Measurements from ENCODE around the gene IGFBP3. TPM values are rescaled to one million over a fixed set of nuclear protein-coding genes. Genes with fewer than 3 reads are reported as not detected.

IGFBP3 gene
- total RNA-seq, 1 donor from 2014 or later, result 22.0 TPM

DNA sequence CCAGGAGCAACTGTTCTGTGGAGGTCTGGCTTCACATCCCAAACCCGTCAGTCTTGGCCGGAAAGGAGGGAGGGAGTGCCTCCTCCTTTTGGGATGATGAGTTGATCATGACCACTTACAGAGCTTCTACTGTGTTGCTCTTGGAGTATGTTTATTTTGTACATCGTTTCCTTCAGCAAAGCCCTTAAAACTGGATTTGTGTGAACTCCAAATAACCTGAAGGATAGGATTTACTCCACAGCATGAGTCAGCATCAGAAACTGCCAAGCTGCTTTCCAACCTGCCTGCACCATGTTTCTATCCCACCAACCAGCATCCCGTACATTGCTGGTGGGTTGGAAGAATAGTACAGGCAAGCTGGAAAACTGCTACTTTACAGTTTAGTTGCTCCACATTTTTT, 51.6 kb downstream of the IGFBP3 start:
- Histone ChIP-seq H2AFZ (replicated peaks) (no peak overlapping the region), H3F3A (ENCODE audit: low read depth) (no peaks in the 10 kb centered on the region), H3K27ac (no peak overlapping the region), H3K4me2 (no peak overlapping the region), H3K9me3 (ENCODE audit: low read depth) (no peaks in the 10 kb centered on the region), H3K79me2 (ENCODE audit: low read depth) (no peaks in the 10 kb centered on the region), H3K9ac (no peak overlapping the region), H4K20me1 (ENCODE audit: low read depth) (no peaks in the 10 kb centered on the region), H3K4me3 (no peak overlapping the region), H3K27me3 (no peaks in the 10 kb centered on the region), H3K36me3 (no peaks in the 10 kb centered on the region), H3K4me1 (no peaks in the 10 kb centered on the region)
- no peak overlapping the region for H3K27ac Mint-ChIP-seq
- TF ChIP-seq EZH2phosphoT487 (IDR thresholded peaks at IDR 0.05) (no peak), EZH2 (IDR thresholded peaks at IDR 0.05) (no peak)
- TF ChIP-seq, protein P1, sequence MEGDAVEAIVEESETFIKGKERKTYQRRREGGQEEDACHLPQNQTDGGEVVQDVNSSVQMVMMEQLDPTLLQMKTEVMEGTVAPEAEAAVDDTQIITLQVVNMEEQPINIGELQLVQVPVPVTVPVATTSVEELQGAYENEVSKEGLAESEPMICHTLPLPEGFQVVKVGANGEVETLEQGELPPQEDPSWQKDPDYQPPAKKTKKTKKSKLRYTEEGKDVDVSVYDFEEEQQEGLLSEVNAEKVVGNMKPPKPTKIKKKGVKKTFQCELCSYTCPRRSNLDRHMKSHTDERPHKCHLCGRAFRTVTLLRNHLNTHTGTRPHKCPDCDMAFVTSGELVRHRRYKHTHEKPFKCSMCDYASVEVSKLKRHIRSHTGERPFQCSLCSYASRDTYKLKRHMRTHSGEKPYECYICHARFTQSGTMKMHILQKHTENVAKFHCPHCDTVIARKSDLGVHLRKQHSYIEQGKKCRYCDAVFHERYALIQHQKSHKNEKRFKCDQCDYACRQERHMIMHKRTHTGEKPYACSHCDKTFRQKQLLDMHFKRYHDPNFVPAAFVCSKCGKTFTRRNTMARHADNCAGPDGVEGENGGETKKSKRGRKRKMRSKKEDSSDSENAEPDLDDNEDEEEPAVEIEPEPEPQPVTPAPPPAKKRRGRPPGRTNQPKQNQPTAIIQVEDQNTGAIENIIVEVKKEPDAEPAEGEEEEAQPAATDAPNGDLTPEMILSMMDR (IDR thresholded peaks at IDR 0.05), result no peak
- no peak overlapping the region for H3K4me3 Mint-ChIP-seq
- no peaks in the 10 kb centered on the region for H3K36me3 Mint-ChIP-seq
- peaks cover 4% of the 10 kb centered on the region for H3K27me3 Mint-ChIP-seq (ENCODE audit: insufficient read depth, low read depth)
- H3K9me3 Mint-ChIP-seq, result no peaks in the 10 kb centered on the region
- no peaks in the 10 kb centered on the region for H3K4me1 Mint-ChIP-seq
- no peak for DNase-seq (ENCODE audit: low spot score)

DNA sequence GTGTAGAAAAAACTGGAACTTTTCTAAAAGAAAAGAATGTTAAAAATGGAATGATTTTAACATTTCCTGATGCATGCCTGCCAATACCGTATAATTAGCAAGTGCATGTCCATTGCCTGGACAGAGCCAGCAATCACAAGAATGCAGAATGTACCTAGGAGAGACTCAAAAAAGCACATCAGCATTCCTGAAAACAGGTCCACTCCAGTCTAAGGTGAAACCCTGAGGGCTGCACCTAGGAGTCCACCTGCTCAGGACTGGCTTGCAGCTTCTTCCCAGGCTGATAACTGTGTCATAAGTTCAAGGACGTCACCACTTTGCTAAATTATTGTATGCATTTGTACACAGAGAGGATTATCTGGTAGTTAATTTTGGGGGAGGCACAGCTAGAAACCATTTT, 53.6 kb downstream of the IGFBP3 start:
- DNase-seq (ENCODE audit: low spot score), result no peak
- Mint-ChIP-seq H3K4me3 (no peak overlapping the region), H3K27me3 (ENCODE audit: insufficient read depth, low read depth) (peaks cover 4% of the 10 kb centered on the region), H3K4me1 (no peaks in the 10 kb centered on the region), H3K27ac (no peak overlapping the region), H3K36me3 (no peaks in the 10 kb centered on the region), H3K9me3 (no peaks in the 10 kb centered on the region)
- Histone ChIP-seq H3K4me2 (no peak overlapping the region), H3K4me3 (no peak overlapping the region), H3K9ac (no peak overlapping the region), H3K27me3 (no peaks in the 10 kb centered on the region), H3K4me1 (no peaks in the 10 kb centered on the region), H3F3A (ENCODE audit: low read depth) (no peaks in the 10 kb centered on the region), H3K36me3 (no peaks in the 10 kb centered on the region), H3K9me3 (ENCODE audit: low read depth) (no peaks in the 10 kb centered on the region), H2AFZ (replicated peaks) (no peak overlapping the region), H4K20me1 (ENCODE audit: low read depth) (no peaks in the 10 kb centered on the region), H3K27ac (no peak overlapping the region), H3K79me2 (ENCODE audit: low read depth) (no peaks in the 10 kb centered on the region)
- TF ChIP-seq, protein P1 (IDR thresholded peaks at IDR 0.05), result no peak
- TF ChIP-seq EZH2phosphoT487 (IDR thresholded peaks at IDR 0.05) (no peak), EZH2 (IDR thresholded peaks at IDR 0.05) (no peak)

GRCh38 chr7:45865594-45866410, 55.3 kb downstream of the IGFBP3 start:
- DNase-seq (ENCODE audit: low spot score), result no peak
- H3K27ac Mint-ChIP-seq, result no peak overlapping the region

More at GRCh38 chr7:45865594-45866410, 55.3 kb downstream of the IGFBP3 start:
- Histone ChIP-seq H4K20me1 (ENCODE audit: low read depth) (no peaks in the 10 kb centered on the region), H3K4me2 (no peak overlapping the region), H3K9me3 (ENCODE audit: low read depth) (no peaks in the 10 kb centered on the region), H3K27me3 (no peaks in the 10 kb centered on the region), H3F3A (ENCODE audit: low read depth) (no peaks in the 10 kb centered on the region), H3K4me3 (no peak overlapping the region), H3K36me3 (no peaks in the 10 kb centered on the region), H3K4me1 (no peaks in the 10 kb centered on the region), H3K27ac (no peak overlapping the region), H3K9ac (no peak overlapping the region), H3K79me2 (ENCODE audit: low read depth) (no peaks in the 10 kb centered on the region), H2AFZ (replicated peaks) (no peak overlapping the region)
- no peaks in the 10 kb centered on the region for H3K4me1 Mint-ChIP-seq
- H3K4me3 Mint-ChIP-seq, result no peak overlapping the region
- H3K36me3 Mint-ChIP-seq, result no peaks in the 10 kb centered on the region
- TF ChIP-seq, protein P1 (IDR thresholded peaks at IDR 0.05), result no peak
- no peak for TF ChIP-seq EZH2phosphoT487 (IDR thresholded peaks at IDR 0.05)
- TF ChIP-seq EZH2 (IDR thresholded peaks at IDR 0.05), result no peak
- no peaks in the 10 kb centered on the region for H3K9me3 Mint-ChIP-seq
- H3K27me3 Mint-ChIP-seq (ENCODE audit: insufficient read depth, low read depth), result peaks cover 2% of the 10 kb centered on the region
